A549 treated with CpdA at 1 μM for 4 hours (cell line): ENCODE data around the gene GPD1. TPM values are rescaled to one million over a fixed set of nuclear protein-coding genes. Genes with fewer than 3 reads are reported as not detected.

Experiments
- total RNA-seq: library from RNA; stranded (reverse); fragments of 200-300 nt; extraction: Qiagen RNA extraction; gene quantifications from 5 replicates; pipeline ENCODE4 v1.2.3, GENCODE V29; 2022; ENCODE audit warnings: low read depth

GPD1 gene
- total RNA-seq = 0.10 to 0.32 TPM (median 0.20 TPM) in 4 of 5 replicates, not detected in the other

DNA sequence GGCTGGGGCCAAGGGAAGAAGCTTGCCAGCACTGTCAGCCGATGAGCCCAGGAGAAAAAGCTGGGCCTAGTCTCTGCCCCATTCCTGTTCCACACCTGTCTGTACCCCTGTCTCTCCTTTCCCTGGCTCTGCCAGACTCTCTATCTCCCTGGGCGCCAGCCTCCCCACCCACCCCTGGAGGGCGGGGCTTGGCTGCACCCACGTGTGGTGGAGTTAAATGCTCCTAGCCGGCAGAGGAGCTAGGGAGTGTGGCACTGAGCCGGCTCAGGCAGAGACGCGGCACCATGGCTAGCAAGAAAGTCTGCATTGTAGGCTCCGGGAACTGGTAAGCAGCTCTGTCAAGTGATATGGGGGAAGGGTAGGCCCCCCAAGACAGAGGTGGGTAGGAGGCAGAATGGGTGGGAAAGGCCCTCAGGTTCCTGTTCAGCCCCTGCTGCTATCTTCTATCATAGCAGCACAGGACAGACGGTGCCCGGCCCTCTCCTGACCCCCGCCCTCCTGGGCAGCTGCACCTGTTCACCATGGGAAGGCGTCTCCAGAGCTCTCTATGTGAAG lies at the start of gene GPD1:
TSS of gene GPD1 (plus strand) at position 242 of the 555 bp plus-strand sequence. CDS start at position 285, 43 bp downstream.

DNA sequence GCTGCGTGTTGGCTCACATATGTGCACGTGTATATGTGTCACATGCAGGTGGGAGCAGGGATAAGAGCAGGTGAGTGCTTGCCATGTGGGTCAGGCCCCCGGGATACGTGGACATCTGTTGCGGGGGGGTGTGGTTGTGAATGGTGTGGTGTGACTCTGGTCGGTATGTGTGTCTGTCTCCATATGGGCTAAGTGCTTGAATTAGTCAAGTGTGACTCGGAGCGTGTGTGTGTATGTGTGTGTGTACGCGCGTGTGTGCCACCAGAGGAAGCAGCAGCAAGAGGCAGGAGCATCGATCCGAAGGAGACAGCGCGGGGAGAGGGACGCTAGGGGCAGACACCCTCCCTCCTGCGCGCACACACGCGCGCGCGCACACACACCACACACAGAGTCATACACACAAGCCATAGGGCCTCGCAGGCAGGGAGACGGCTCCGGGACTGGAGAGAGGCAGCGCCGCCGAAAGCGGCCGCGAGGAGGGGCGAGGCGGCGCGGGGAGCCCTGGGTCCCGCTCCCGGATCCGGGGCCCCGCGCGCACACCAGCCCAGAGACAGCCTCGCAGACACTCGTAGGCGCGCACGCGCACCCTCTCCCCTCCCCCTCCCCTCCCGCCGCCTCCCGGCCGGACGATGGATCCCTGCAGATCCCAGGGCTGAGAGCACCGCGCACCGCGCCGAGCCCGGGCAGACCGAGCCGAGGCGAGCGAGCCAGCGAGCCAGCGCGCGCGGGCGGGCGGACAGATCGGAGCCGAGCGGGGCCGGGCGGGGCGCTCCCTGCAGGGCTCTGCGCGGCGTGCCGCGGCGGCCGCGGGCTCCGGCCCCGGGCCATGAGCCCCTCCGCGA lies 46.6 kb upstream of the GPD1 start, which contains the start of gene ASIC1:
TSS of gene ASIC1 (plus strand) at position 597 of the 842 bp plus-strand sequence. CDS start 1,171 bp downstream, outside the sequence.

GRCh38 chr12:50084775-50085614 lies 18.8 kb upstream of the GPD1 start, which contains the start of gene SMARCD1:
TSS of gene SMARCD1 (plus strand) at chr12:50085342. CDS start at chr12:50085370, 28 bp downstream.

GRCh38 chr12:50111693-50112455 lies 8.1 kb downstream of the GPD1 start, which contains the start of gene COX14:
TSS of gene COX14 (plus strand) at chr12:50112236. CDS start at chr12:50120044, 7,808 bp downstream.

Other genes with a start within 250 kb of the GPD1 start
- 0.06 to 0.14 TPM in 2 of 5 replicates, not detected in the others for gene FAIM2, start 200.1 kb upstream of the GPD1 start, total RNA-seq
- gene AQP2, start 153.3 kb upstream of the GPD1 start, total RNA-seq = not detected in 5 replicates
- not detected in 5 replicates for gene AQP5, start 142.1 kb upstream of the GPD1 start, total RNA-seq
- gene AQP6, start 131.1 kb upstream of the GPD1 start, total RNA-seq = not detected in 5 replicates
- gene RACGAP1, start 78.5 kb upstream of the GPD1 start, total RNA-seq = 75.5 to 97.3 TPM (median 82.6 TPM) in 5 replicates
- gene ASIC1, start 46.4 kb upstream of the GPD1 start, total RNA-seq = 4.8 to 7.1 TPM (median 5.9 TPM) in 5 replicates
- gene SMARCD1, start 18.7 kb upstream of the GPD1 start, total RNA-seq = 69.5 to 78.9 TPM (median 73.6 TPM) in 5 replicates
- gene COX14, start 8.2 kb downstream of the GPD1 start, total RNA-seq = 69.4 to 79.1 TPM (median 75.1 TPM) in 5 replicates
- gene CERS5, start 63.4 kb downstream of the GPD1 start, total RNA-seq = 25.3 to 29.4 TPM (median 28.5 TPM) in 5 replicates
- gene LIMA1, start 179.5 kb downstream of the GPD1 start, total RNA-seq = 5.3 to 10.5 TPM (median 7.2 TPM) in 5 replicates